ENCODE results near the gene NR3C1. TPM values are rescaled to one million over a fixed set of nuclear protein-coding genes. Genes with fewer than 3 reads are reported as not detected.

The NR3C1 gene
- total RNA-seq, 2 experiments from 2014 or later = 66.2 to 77.9 TPM

DNA sequence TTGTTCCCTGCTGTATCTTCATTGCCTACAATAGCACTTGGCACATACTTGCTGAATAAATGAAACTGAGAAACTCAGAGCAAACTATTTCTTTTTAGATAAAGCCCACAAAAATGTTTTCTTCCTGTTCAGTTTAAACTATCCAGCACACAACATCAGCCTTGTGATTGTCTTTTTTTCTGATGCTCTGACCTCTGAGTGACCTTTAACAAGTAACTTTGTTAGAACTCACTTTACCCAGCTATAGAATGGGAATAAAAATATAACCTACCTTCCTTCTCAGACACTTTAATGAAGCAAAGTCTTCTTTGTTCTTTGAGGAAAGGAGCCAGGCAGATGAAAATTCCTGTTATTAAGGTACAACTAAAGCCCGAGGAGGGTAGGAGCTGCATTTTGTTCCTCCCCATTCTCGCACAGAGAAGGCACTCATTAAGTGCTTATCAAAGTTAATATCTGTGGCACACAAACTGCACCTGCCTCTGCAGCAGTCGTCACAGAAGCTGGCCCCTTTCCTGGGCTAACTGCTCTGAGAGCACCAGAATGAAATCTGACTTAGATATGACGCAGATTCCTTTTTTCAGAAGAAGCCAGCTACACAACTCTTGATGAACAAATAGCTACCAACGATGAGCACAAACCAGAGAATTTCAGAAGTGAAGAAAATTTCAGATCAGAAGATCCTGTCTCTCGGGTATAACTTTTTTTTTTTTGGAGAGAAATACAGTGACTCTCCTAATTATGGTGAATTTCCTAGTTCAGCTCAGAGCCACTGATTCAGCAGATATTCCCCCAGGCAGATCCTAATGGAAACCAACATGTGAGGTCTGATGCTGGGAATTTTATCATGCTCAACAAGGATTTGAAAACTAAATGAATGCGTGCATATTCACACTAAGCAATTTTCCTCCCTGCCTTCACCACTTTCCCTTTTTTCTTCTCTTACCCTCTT, 31.0 kb upstream of the NR3C1 start:
- ATAC-seq (peak; percentile 35), DNase-seq (no peak)
- Mint-ChIP-seq H3K27me3 (no peaks in the 10 kb centered on the region), H3K27ac (peak overlapping the region; percentile 85), H3K4me1 (peaks cover 45% of the 10 kb centered on the region), H3K36me3 (no peaks in the 10 kb centered on the region), H3K4me3 (peak overlapping the region; percentile 78), H3K9me3 (ENCODE audit: low read depth) (no peaks in the 10 kb centered on the region)
- CTCF ChIA-PET = interaction anchor here (1.1 to 1.5 kb wide), 3 partner anchors 9 to 390 kb away, joined by 4 to 6 read pairs (median 5); partner anchors contain the start of gene NR3C1

- DNase-seq (no peak), ATAC-seq (no peak)
- Mint-ChIP-seq H3K27me3 (no peaks in the 10 kb centered on the region), H3K4me1 (peaks cover 45% of the 10 kb centered on the region), H3K4me3 (peak overlapping the region; percentile 78), H3K27ac (peak overlapping the region; percentile 85), H3K9me3 (ENCODE audit: low read depth) (no peaks in the 10 kb centered on the region), H3K36me3 (peaks cover 1% of the 10 kb centered on the region)
- CTCF ChIA-PET = interaction anchor here (1.1 to 1.5 kb wide), 4 partner anchors 8 to 431 kb away, joined by 4 to 6 read pairs (median 4); partner anchors contain the start of gene NR3C1
Observed at GRCh38 chr5:143433670-143434069, 30.2 kb upstream of the NR3C1 start.

DNA sequence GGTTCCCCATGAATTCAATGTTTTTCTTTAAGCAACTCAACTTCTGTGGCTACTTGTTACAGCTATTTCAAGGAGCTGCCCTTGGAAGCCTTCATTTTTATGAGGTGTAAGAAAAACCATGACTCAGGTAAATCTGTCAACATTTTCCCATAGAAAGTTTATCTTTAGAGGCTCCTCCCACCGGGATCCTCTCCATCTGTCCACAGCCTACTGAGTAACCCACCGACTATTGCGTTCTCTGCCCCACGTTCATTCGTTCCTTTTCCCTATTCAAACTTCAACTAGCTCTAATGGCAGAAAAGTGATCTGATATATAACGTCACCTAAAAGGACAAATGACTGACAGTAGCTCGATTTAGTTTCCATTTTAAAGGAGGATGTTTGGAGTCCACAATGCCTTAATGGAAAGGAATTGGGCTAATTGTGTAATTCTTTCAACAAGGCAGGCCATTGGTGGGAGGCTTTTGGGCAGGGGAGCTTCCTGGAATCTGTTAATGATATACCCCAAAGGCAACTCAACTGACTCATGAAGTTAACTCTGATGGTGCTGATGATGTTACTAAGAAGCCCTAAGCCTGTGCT, 29.3 kb upstream of the NR3C1 start:
- peaks cover 45% of the 10 kb centered on the region for H3K4me1 Mint-ChIP-seq
- no peak overlapping the region for H3K27ac Mint-ChIP-seq
- no peaks in the 10 kb centered on the region for H3K27me3 Mint-ChIP-seq
- ATAC-seq (no peak), DNase-seq (no peak)
- no peaks in the 10 kb centered on the region for H3K9me3 Mint-ChIP-seq (ENCODE audit: low read depth)
- H3K4me3 Mint-ChIP-seq = peak overlapping the region; percentile 17
- peaks cover 1% of the 10 kb centered on the region for H3K36me3 Mint-ChIP-seq
- CTCF ChIA-PET = interaction anchor here (1.1 to 1.7 kb wide), 3 partner anchors 17 to 430 kb away, joined by 3 to 6 read pairs (median 4); partner anchors contain the start of gene NR3C1

GRCh38 chr5:143431789-143432188, 28.3 kb upstream of the NR3C1 start:
- Mint-ChIP-seq H3K4me1 (peaks cover 52% of the 10 kb centered on the region), H3K9me3 (ENCODE audit: low read depth) (no peaks in the 10 kb centered on the region), H3K27ac (no peak overlapping the region), H3K4me3 (no peak overlapping the region), H3K36me3 (peaks cover 1% of the 10 kb centered on the region), H3K27me3 (no peaks in the 10 kb centered on the region)
- CTCF ChIA-PET = interaction anchor here (1.7 kb wide), 1 partner anchor 27 kb away, joined by 6 read pairs; the partner anchor contains the start of gene NR3C1
- DNase-seq (no peak), ATAC-seq (no peak)

- ATAC-seq (no peak), DNase-seq (no peak)
- Mint-ChIP-seq H3K27me3 (no peaks in the 10 kb centered on the region), H3K27ac (no peak overlapping the region), H3K4me1 (peaks cover 36% of the 10 kb centered on the region), H3K4me3 (no peak overlapping the region), H3K9me3 (ENCODE audit: low read depth) (no peaks in the 10 kb centered on the region), H3K36me3 (peaks cover 7% of the 10 kb centered on the region)
- CTCF ChIA-PET = no interaction called here
Observed at GRCh38 chr5:143428738-143429420, 25.4 kb upstream of the NR3C1 start.

DNA sequence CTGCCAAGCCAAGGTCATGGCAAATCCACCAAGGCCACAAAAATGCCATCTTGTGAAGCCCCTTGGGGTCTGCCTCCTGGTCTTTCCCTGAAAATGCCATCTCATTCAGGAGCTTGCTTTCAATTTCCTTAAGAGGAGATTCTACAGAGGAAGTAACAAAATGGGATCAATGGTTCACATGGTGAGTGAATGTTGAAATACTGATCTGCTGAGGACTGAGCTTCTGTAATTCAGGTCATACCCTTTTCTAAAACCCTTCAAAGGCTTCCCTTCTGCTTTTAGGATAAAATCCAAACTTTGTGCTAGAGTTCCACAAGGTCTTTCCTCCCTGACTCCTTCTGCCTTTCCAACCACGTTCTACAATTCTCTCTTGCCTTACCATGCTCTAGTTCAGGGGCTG, 24.7 kb upstream of the NR3C1 start:
- no peaks in the 10 kb centered on the region for H3K27me3 Mint-ChIP-seq

GRCh38 chr5:143427122-143427735, 23.7 kb upstream of the NR3C1 start:
- DNase-seq = no peak
- H3K36me3 Mint-ChIP-seq = peaks cover 11% of the 10 kb centered on the region
- no peaks in the 10 kb centered on the region for H3K27me3 Mint-ChIP-seq
- no peaks in the 10 kb centered on the region for H3K9me3 Mint-ChIP-seq (ENCODE audit: low read depth)
- peaks cover 27% of the 10 kb centered on the region for H3K4me1 Mint-ChIP-seq
- no peak overlapping the region for H3K4me3 Mint-ChIP-seq
- ATAC-seq = peak; percentile 33
- CTCF ChIA-PET = interaction anchor here (1.1 kb wide), 1 partner anchor 19 kb away, joined by 3 read pairs; no protein-coding TSS in a partner anchor
- H3K27ac Mint-ChIP-seq = no peak overlapping the region

More for the DNA sequence above, 24.7 kb upstream of the NR3C1 start:
- Mint-ChIP-seq H3K9me3 (ENCODE audit: low read depth) (no peaks in the 10 kb centered on the region), H3K4me3 (no peak overlapping the region), H3K4me1 (peaks cover 31% of the 10 kb centered on the region), H3K36me3 (peaks cover 11% of the 10 kb centered on the region), H3K27ac (no peak overlapping the region)
- ATAC-seq (no peak), DNase-seq (no peak)
- CTCF ChIA-PET = no interaction called here

DNA sequence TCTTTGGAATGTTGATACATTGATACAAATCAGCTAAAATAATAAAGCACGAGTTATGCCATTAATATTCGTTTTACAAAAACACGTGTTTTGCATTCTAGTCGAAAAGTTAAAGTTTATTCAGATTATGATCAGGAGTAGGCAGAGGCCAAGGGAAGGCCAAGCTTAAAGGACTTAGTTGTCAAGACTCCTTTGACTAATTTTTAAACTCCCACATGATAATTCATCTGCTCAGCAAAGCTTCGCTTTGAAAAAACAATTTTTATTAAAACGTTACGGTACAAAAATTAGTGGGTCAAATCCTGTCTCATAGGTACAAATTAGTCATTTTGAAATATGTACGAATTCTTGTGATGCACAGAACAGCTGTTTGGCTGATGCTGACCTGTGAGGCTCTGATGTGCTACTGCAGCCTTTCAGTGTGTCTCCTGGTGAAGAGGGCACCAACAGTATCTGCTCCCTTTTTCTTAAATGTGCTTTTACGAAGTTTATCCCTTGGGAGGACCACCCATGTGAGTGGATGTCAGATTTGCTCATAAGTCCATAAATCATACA, 23.0 kb upstream of the NR3C1 start:
- H3K4me3 Mint-ChIP-seq = no peak overlapping the region
- H3K27me3 Mint-ChIP-seq = no peaks in the 10 kb centered on the region
- DNase-seq = no peak
- ATAC-seq = peak; percentile 36
- H3K9me3 Mint-ChIP-seq (ENCODE audit: low read depth) = no peaks in the 10 kb centered on the region
- peaks cover 20% of the 10 kb centered on the region for H3K4me1 Mint-ChIP-seq
- peaks cover 13% of the 10 kb centered on the region for H3K36me3 Mint-ChIP-seq
- CTCF ChIA-PET = interaction anchor here (1.1 to 2.0 kb wide), 2 partner anchors 8 to 19 kb away, joined by 3 to 6 read pairs; no protein-coding TSS in a partner anchor
- no peak overlapping the region for H3K27ac Mint-ChIP-seq

DNA sequence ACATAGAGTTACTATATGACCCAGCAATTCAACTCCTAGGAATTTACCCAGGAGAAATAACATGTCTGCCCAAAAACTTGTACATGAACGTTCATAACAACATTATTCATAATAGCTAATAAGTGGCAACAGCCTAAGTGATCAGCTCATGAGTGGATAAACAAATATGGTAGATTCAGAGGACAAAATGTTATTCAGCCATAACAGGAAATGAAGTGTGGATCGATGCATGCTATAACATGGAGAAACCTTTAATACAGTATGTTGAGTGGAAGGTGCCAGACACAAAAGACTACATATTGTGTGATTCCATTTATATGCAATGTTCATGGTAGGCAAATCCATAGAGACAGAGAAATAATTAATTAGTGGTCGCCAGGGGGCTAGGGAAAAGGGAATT, 22.3 kb upstream of the NR3C1 start:
- H3K4me1 Mint-ChIP-seq = peaks cover 16% of the 10 kb centered on the region

DNA sequence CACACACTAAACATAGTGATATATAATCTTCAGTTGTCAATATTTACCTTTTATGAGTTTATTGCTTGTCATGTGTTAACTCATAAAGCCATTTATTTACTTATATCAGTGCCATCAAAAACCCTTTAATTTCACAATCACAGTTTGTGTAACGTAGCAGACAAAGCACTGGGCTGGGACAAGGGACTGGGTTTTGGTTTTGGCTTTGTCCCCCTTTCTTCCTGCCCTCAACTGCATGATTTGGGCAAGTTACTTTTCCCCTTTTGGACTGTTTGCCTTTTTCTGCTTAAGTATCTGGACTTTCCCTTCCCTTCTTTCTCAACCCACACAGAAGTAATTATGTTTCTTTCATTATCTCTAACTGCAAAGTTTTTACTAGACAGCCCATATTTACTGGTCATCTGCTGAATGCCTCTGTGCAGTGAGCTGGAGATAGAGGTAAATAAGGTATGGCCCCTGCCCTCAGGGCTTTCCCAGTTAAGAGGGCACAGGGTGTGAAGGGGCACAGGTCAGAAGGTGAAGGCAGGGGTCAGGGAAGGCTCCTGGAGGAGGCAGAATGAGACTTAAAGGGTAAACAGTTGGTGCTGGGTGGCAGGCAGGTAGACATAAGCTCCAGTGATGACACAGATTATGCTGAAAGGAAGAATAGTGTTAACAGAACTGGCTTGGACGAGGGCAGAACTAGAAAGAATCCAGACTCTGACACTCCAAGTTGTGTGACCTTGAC, 14.8 kb upstream of the NR3C1 start:
- H3K27me3 Mint-ChIP-seq = no peaks in the 10 kb centered on the region
- no peak overlapping the region for H3K4me3 Mint-ChIP-seq
- H3K9me3 Mint-ChIP-seq (ENCODE audit: low read depth) = no peaks in the 10 kb centered on the region
- CTCF ChIA-PET = no interaction called here
- H3K27ac Mint-ChIP-seq = no peak overlapping the region
- ATAC-seq (no peak), DNase-seq (no peak)
- peaks cover 33% of the 10 kb centered on the region for H3K4me1 Mint-ChIP-seq
- H3K36me3 Mint-ChIP-seq = peaks cover 2% of the 10 kb centered on the region

More for the DNA sequence above, 22.3 kb upstream of the NR3C1 start:
- H3K27me3 Mint-ChIP-seq = no peaks in the 10 kb centered on the region
- DNase-seq (no peak), ATAC-seq (no peak)
- H3K36me3 Mint-ChIP-seq = peaks cover 13% of the 10 kb centered on the region
- CTCF ChIA-PET = interaction anchor here (1.1 to 2.0 kb wide), 2 partner anchors 9 to 20 kb away, joined by 3 to 6 read pairs; no protein-coding TSS in a partner anchor
- no peak overlapping the region for H3K27ac Mint-ChIP-seq
- H3K4me3 Mint-ChIP-seq = no peak overlapping the region
- H3K9me3 Mint-ChIP-seq (ENCODE audit: low read depth) = no peaks in the 10 kb centered on the region

DNA sequence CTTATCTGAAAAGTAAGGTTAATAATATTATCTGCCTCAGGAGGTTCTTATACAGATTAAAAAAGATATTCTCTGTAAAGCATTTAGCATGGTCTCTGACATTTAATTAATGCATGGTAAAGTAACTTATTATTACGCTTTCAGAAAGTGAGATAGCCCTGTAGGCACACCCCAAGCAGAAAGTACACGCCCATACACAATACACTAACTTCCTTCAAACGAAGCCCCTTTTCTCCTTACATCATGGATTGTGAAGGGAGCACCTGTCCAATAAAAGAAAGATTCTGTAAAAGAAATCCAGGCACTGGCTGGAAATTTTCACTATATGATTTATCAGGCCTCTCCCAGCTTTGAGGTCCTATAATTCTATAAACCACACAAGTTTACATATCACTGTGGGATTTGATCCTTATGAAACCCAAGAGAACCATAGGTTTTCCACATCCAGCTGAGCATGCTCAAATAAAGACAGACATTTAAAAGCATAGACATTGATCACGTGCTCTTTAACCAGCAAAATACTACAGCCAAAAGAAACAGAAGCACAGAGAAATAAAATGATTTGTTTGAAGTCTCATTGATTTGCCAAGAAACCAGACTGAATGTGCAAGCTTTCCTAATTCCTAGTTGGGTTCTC, 14.1 kb upstream of the NR3C1 start:
- no peaks in the 10 kb centered on the region for H3K27me3 Mint-ChIP-seq
- peak overlapping the region; percentile 42 for H3K27ac Mint-ChIP-seq
- DNase-seq (no peak), ATAC-seq (no peak)
- peaks cover 38% of the 10 kb centered on the region for H3K4me1 Mint-ChIP-seq
- CTCF ChIA-PET = no interaction called here
- H3K9me3 Mint-ChIP-seq (ENCODE audit: low read depth) = no peaks in the 10 kb centered on the region
- H3K36me3 Mint-ChIP-seq = peaks cover 4% of the 10 kb centered on the region
- peak overlapping the region; percentile 25 for H3K4me3 Mint-ChIP-seq

GRCh38 chr5:143416411-143416810, 12.9 kb upstream of the NR3C1 start:
- Mint-ChIP-seq H3K9me3 (ENCODE audit: low read depth) (no peaks in the 10 kb centered on the region), H3K4me1 (peaks cover 40% of the 10 kb centered on the region), H3K4me3 (no peak overlapping the region), H3K36me3 (peaks cover 2% of the 10 kb centered on the region), H3K27me3 (no peaks in the 10 kb centered on the region), H3K27ac (peak overlapping the region; percentile 24)
- no peak for DNase-seq
- CTCF ChIA-PET = interaction anchor here (0.9 to 1.4 kb wide), 2 partner anchors 13 to 16 kb away, joined by 3 read pairs; partner anchors contain the start of gene NR3C1
- ATAC-seq = no peak
